Esophagus mucosa (tissue), 1 donor: ENCODE data around the gene SOD1. TPM values are rescaled to one million over a fixed set of nuclear protein-coding genes. Genes with fewer than 3 reads are reported as not detected.
"Not testable (repeated sequence)": the region's sequence is repeated elsewhere in the genome, so short reads cannot be mapped to it uniquely, and the experiment has no call there.

Source experiments
- ATAC-seq: fragments of 200-7000 bp; cut with Tn5 transposase; one replicate; pipeline ENCODE4 v1.9.1; 2020
- total RNA-seq: library from RNA; stranded (reverse); gene quantifications from one replicate; pipeline ENCODE4 v1.2.4, GENCODE V29; 2023
- donor health status: DM: yes; HTN: yes; CAD: no.

Gene SOD1
- total RNA-seq, 1 donor from 2014 or later, result 167 TPM

DNA sequence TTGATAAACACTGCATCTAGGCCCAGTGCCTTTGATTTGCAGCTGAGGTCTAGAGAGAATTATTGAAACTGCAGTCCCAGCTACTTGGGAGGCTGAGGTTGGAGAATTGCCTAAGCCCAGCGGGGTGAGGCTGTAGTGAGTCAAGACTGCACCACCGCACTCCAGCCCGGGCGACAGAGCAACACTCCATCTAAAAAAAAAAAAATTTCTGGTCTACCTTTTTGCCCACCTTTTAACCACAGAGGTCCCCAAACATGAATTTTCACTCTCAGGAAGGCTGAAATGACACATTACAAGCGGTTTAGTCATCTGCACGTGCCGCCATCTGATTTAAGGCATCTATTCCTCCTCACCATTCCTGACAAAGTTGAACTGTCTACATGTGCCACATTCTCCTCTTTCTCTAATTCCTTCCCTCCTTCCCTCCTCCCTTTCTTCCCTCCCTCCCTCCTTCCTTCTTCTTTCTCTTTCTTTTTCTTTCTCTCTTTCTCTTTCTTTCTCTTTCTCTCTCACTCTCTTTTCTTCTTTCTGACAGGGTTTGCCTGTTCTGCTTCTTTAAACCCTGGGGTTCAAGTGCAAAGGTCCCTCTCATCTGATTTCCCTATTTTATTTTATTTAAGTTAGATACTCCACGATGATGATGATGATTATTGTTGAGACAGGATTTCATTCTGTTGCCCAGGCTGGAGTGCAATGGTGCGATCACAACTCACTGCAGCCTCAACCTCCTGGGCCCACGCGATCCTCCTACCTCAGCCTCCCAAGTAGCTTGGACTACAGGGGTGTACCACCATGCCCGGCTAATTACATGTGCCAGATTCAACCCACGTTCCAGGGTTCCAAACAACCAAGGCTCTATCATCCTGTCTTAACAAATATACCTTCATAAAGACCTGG, 3.0 kb upstream of the SOD1 start:
- no peak for ATAC-seq

DNA sequence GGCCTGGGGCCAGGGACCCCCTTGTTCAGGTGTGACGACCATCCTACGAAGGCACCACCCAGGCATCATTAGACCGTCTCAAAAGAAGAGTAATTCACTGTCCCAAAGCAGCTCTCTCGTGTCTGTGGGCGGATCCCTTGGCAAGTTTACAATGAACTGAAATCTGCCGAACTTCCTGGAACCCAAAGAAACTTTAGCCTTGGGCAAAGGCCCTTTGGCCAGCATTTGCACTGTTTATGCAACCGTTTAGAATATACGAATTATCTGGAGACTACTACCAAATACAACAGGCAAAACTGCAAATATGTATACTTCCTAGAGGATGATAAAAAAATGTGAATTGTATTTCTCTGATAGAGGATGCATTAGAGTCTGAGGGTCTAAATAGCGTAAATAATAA, 1.4 kb upstream of the SOD1 start:
- ATAC-seq, result no peak

DNA sequence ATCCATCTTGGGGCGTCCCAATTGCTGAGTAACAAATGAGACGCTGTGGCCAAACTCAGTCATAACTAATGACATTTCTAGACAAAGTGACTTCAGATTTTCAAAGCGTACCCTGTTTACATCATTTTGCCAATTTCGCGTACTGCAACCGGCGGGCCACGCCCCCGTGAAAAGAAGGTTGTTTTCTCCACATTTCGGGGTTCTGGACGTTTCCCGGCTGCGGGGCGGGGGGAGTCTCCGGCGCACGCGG, 282 bp upstream of the SOD1 start:
- ATAC-seq, result peak; percentile 12

DNA sequence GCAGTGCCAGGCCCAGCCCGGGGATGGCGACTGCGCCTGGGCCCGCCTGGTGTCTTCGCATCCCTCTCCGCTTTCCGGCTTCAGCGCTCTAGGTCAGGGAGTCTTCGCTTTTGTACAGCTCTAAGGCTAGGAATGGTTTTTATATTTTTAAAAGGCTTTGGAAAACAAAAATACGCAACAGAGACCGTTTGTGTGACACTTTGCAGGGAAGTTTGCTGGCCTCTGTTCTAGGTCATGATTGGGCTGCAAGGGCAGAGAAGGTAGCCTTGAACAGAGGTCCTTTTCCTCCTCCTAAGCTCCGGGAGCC, 719 bp downstream of the SOD1 start:
- ATAC-seq, result no peak

DNA sequence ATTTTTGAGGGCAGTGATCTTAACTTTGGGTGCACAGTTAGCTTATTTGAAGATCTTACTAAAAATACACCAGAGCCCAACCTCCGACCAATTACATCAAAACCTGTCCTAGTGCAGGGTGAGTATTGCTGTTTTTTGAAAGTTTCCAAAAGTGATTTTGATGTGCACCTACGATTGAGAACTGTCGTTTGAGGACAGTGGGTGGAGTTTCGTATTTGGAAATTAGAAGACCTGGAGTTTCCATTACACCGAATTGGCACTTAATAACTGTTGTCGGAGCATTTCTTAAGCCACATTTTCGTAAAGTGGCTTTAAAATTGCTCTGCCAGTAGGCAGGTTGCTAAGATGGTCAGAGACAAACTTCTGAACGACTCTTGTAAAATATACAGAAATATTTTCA, 1.1 kb downstream of the SOD1 start:
- ATAC-seq, result no peak

DNA sequence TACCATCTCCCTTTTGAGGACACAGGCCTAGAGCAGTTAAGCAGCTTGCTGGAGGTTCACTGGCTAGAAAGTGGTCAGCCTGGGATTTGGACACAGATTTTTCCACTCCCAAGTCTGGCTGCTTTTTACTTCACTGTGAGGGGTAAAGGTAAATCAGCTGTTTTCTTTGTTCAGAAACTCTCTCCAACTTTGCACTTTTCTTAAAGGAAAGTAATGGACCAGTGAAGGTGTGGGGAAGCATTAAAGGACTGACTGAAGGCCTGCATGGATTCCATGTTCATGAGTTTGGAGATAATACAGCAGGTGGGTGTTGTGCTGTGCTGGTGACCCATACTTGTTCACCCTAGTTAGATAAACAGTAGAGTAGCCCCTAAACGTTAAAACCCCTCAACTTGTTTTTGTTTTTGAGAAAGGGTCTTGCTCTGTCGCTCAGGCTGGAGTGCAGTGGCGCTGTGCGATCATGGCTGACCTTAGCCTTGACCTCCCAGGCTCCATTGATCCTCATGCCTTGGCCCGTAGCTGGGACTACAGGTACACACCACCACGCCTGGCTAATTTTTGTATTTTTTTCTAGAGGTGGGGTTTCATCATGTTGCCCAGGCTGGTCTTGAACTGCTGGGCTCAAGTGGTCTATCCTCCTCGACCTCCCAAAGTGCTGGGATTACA, 4.2 kb downstream of the SOD1 start:
- ATAC-seq, result no peak

DNA sequence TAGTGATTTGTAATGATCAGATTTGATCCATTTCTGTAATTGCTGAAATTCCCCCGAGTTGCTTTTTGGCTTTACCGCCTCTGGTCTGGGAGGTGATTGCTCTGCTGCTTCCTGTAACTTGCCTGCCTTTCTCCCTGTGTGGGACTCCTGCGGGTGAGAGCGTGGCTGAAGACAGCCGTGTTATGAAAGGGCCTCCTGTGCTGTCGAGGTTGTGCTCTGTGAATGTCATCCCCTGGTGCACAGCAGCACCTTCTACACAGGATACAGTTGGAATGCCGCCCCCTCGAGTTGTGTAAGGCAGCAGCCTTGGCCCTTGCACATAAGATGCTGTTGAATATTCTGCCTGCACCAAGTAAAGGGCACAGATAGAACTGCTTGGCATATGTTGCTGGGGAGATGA, 5.9 kb downstream of the SOD1 start:
- ATAC-seq, result no peak

DNA sequence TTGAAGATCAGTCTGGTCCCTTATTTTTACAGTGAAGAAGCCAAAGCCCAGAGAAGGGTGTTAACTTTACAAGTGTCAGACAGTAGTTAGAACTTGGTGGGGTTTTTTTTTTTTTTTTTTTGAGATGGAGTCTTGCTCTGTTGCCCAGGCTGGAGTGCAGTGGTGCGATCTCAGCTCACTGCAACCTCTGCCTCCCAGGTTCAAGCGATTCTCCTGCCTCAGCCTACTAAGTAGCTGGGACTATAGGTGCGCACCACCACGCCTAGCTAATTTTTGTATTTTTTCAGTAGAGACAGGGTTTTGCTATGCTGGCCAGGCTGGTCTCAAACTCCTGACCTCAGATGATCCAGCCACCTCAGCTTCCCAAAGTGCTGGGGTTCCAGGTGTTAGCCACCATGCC, 6.4 kb downstream of the SOD1 start:
- not testable (repeated sequence) for ATAC-seq

DNA sequence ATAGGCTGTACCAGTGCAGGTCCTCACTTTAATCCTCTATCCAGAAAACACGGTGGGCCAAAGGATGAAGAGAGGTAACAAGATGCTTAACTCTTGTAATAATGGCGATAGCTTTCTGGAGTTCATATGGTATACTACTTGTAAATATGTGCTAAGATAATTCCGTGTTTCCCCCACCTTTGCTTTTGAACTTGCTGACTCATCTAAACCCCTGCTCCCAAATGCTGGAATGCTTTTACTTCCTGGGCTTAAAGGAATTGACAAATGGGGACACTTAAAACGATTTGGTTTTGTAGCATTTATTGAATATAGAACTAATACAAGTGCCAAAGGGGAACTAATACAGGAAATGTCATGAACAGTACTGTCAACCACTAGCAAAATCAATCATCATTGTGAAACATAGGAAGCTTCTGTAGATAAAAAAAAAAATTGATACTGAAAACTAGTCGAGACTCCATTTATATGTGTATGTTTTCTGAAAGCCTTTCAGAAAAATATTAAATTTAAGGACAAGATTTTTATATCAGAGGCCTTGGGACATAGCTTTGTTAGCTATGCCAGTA, 7.0 kb downstream of the SOD1 start:
- ATAC-seq, result no peak

DNA sequence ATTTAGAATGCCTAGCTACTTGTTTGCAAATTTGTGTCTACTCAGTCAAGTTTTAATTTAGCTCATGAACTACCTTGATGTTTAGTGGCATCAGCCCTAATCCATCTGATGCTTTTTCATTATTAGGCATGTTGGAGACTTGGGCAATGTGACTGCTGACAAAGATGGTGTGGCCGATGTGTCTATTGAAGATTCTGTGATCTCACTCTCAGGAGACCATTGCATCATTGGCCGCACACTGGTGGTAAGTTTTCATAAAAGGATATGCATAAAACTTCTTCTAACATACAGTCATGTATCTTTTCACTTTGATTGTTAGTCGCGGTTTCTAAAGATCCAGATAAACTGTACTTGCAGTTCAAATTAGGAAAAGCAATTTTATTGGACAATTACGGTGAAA, 7.6 kb downstream of the SOD1 start:
- peak; percentile 40 for ATAC-seq

DNA sequence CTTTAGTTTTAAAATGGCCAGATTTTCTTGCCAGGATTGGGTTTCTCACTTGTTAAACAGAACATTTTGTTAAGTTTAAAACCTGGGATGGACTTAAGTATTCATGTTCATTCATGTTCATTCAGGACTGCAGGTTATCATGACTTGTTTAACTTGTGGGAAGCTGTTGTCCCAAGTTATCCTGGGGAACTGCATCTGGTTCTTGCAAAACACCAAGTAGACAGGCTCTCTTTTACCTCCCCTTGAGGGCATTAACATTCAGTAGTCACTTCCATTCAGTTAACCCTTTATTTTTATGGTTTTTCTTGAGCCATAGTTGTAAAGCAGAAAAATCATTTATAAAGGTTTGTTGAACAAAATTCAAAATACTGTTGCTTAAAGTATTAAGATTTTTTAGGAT, 8.1 kb downstream of the SOD1 start:
- ATAC-seq, result peak; percentile 66

DNA sequence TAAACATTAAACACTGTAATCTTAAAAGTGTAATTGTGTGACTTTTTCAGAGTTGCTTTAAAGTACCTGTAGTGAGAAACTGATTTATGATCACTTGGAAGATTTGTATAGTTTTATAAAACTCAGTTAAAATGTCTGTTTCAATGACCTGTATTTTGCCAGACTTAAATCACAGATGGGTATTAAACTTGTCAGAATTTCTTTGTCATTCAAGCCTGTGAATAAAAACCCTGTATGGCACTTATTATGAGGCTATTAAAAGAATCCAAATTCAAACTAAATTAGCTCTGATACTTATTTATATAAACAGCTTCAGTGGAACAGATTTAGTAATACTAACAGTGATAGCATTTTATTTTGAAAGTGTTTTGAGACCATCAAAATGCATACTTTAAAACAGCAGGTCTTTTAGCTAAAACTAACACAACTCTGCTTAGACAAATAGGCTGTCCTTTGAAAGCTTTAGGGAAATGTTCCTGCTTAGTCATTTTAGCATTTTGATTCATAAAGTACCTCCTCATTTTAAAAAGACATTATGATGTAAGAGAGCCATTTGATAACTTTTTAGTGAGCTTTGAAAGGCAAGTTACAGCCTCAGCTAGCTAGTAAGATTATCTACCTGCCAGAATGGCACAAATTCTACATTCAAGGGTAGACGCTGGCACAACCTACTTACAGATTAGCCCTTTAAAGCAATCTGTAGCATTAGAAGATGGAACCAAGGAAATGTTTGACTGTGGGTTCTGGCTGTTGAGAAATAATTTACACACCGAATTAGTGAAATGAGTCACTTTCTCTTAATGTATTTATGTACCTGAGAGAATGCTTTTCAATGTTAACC, 9.4 kb downstream of the SOD1 start:
- peak; percentile 27 for ATAC-seq

DNA sequence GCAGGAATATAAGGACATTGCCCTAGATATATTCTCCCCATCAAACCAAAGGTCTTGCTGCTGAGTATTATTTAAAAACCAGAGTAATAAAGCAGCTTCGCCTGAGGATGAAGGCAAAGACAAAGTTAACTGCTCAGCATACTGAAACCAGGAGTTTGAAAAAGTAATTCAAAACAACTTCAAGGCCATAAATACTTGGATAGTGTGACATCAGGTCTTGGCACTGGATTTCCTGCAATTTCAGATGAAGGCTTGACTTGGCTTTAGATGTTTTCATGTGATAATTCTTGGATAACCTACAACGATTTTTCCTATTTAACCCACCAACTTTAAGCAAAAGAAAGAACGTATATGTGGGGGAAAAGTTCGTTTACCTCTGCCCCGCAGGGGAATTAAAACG, 10.6 kb downstream of the SOD1 start:
- no peak for ATAC-seq

DNA sequence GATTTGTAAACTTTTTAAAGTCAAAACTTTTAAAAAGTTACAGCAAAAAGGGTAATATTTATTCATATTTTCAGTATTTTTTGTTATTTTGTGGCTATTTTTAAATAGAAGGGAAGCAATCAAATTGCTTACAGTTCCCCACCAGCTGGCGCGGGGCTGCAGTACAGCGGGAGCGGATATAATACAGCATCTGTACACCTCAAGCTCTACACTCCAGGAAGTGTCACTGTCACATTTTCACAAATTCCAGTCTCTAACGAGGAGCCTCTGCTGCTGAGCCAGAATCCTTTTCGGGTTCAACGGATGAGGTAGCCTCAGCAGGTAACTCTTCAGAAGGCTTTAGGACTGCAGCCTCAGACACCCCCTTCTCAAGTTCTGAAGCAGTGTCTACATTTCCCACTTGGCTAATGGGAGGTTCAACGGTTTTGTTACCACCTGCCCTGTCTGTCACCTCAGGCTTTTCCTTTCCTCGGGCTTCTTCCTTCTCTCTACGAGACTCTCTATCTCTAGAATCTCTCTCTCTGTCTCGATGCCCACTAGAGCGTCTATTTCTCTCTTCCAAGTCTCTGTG, 11.7 kb downstream of the SOD1 start:
- ATAC-seq, result no peak

DNA sequence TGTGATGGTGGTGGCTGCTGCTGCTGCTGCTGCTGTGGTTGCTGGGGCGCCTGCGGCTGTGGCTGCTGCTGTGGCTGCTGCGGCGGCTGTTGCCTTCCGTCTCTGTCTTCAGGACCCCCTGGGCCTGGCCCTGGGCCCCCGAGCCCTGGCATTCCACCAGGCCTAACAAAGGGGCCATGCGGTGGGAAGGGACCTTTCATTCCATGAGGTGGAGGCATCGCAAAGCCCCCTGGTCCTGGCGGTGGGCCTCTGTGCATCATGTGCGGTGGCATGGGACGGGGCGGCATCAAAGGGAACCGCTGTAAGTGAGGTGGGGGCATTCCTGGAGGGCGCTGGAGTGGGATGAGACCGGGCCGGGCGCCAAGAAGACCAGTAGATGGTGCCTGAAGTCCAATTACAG, 12.4 kb downstream of the SOD1 start:
- no peak for ATAC-seq

DNA sequence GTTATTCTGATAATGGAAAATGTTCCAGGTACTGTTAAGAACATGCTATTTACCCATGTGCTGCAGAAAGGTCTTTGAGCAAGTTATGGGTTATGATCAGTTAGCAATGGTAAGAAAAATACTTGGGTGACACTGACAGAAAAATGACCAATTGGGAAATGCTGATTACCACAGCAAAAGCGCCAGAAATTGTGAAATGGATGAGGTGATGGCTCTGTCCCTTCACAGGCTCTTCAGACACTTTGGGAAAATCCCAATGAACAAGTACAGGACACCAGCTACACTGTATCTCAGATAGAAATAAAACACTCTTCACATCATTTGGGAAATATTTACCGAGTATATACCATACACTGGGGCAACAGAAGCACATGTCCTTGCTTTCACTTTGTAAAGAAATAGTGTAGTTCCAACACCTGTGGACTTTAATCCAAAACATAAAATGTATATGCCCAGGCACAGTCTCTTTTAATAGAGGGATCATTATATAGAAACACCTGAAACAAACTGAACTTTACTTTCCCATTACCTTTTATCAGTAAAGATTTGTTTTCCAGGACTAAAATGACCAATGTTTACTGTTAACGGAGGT, 13.9 kb downstream of the SOD1 start:
- ATAC-seq, result no peak

DNA sequence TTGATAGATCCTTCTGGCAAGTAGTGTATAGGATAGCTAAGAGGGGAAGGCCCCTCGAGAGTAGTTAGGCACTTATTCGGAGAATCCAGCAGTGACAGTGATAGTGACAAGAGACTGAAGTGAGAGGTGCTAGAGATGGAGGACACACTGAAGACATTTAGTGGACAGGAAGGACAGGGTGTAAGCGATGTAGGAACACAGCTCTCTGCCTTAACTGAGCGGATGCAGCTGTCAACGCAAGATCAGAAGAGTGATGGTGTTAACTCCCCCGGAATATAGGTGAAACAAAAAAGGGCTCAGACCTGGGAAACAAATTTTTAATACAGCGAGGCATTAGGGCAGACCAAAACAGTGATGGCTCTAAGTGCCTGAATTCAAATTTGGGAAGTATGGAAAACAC, 15.8 kb downstream of the SOD1 start:
- ATAC-seq, result no peak

DNA sequence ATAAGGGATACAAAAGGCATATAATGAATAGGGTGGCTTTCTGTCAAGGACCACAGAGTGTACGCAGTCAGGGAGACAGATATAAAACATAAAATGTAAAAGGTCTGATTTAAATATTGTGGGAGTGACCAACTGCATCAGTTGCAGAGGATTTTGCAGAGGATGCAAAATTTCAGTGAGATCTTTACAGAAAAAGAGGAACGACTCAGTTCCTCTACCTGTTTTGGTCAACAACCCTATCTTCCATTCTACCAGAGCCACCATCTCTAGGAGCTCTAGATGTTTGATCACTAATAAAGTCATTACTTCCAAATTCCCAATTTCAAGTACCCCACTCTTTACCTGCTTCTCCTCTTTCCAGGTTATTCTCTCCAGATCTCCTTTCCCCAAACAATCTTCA, 16.5 kb downstream of the SOD1 start:
- ATAC-seq, result no peak

DNA sequence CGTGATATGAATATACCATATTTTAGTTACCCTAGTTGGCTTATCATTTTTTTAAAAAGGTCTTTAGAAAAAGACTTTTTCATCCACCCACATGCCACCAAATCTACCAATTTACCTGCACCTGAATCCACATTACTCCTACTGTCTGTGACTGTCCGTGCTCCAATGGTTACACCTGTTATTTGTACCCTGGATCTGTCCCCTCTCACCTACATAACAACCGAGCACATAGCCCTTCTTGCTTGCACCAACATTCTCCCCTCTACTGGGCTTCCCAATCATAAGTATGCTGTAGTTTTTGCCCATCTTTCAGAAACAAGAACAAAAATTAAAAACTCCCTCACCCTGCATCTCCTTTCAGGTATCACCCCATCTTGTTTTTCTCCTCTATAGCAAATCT, 17.6 kb downstream of the SOD1 start:
- ATAC-seq, result no peak

DNA sequence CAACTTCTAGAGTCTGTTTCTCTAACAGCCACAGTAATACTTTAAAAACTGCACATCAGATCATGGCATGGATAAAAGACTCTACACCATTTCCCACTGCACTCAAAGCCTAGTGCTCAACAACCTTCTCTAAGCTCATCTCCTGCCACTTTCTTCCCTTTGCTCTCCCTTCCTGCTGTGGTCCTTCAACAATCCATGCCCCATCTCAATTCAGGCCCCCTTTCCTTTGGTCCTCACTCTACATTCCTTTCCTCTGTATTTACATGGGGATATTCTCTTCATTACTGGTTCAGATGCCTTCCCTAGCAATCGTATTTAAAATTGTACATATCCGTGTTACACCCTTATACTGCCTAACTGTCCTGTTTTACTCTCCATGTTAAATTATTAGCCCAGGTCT, 19.0 kb downstream of the SOD1 start:
- ATAC-seq, result no peak

DNA sequence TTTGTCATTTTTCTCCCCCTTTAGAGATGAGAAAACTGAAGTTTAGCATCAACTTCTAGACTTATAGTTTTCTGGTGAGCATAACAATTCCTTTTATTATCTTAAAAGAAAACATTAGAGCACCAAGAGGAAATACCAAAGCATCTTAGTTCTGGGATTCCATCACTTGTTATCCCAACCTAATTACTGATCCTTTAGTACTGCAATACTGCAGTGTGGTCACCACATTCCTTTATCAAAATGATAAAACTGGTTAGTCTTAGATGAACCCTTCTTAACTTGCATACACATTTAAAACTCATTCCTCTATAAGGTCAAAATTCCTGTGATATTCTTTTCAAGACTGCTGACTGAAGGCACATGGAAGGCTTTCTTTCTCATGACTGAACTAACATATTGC, 23.1 kb downstream of the SOD1 start:
- ATAC-seq, result no peak

DNA sequence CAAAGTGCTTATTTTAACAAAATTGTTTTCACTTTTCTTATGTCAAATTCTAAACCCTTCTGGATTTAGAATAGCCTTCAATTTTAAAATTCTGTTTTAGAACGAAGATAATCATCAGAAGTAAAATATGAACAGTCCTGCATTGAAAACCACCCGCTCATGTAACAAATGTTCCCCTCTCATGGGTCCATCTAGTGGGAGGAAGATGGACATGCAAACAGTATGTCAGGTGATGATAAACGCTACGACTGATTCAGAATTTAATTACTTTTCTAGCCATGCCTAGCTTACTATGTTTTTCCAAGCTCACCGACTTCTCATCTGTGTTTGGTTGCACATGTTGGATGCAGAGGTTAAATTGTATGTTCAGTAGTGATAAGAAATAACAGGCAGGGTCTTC, 23.5 kb downstream of the SOD1 start:
- ATAC-seq, result no peak

DNA sequence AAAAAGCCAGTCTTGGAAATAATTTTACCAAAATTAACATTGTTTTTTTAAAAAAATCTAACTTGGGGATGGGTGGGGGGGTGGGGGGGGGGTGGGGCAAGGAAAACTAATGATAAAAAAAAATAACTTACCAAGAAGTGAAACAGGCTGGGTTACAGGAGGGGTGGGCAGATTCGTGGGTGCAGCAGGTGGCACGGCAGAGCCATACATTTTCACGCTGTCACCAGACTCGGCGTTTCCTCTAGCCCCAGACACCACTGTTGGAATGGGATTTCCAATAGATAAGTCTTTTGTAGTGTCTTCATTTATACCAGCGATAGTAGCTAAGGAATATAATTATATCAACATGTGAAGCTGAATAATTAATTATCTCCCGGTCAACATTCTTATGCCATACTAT, 25.4 kb downstream of the SOD1 start:
- ATAC-seq, result no peak
